Sigmoid colon (tissue), 4 donors: ENCODE data around the gene ZNF324B.

Experiments
- CTCF ChIP-seq, 4 experiments: fragments of 450-650 bp in 3 of 4; fragments of 200-600 bp in 1 of 4; IDR thresholded peaks; one replicate each; pipeline ENCODE4 v1.5.1; 2016 to 2019; ENCODE audit warnings: antibody characterized with exemption in 4 of 4, mild to moderate bottlenecking in 3 of 4, moderate library complexity in 2 of 4
- EP300 ChIP-seq, 4 donors: sonication (generic); formaldehyde crosslinking; IDR thresholded peaks; one replicate each; pipeline ENCODE4 v1.6.1; 2017; ENCODE audit warnings: antibody characterized with exemption in 4 of 4
- POLR2A ChIP-seq, 2 donors: fragments of 450-650 bp; IDR thresholded peaks; one replicate each; pipeline ENCODE4 v1.6.1; 2016; ENCODE audit warnings: antibody characterized with exemption in 2 of 2, mild to moderate bottlenecking in 2 of 2, moderate library complexity in 2 of 2
- POLR2AphosphoS5 ChIP-seq, 4 donors: sonication (generic); formaldehyde crosslinking; IDR thresholded peaks; one replicate each; pipeline ENCODE4 v1.6.1; 2017; ENCODE audit warnings: antibody characterized with exemption in 4 of 4

- TF ChIP-seq POLR2A (IDR thresholded peaks at IDR 0.05) (no peak), CTCF (IDR thresholded peaks at IDR 0.05) (no peak), POLR2AphosphoS5 (IDR thresholded peaks at IDR 0.05) (no peak), EP300 (IDR thresholded peaks at IDR 0.05) (no peak)
Measured at GRCh38 chr19:58453743-58454142, 2.3 kb downstream of the ZNF324B start.
